ENCODE results near the gene ATP5IF1.
A peak's percentile ranks its signal among the peaks of the same experiment; 100 is the strongest.

ATP5IF1 gene

DNA sequence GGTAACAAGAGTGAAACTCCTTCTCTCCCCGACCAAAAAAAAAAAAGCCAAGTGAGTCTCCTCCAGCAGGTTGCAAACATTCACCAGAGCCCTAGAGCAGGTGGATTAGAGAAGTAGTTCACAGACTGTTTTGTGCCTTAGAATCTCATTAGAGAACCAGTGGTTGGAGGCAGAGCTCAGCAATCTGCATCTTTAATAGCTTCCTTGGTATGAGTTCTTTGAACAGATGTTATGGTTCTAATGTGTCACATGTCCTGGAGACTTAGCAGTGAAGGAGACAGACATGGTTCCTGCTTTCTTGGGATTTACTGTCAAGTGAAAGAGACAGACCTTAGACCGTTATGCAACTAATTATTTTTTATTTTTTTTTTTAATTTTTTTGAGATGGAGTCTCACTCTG lies 50.2 kb downstream of the ATP5IF1 start:
- TF ChIP-seq POLR2A (IDR thresholded peaks at IDR 0.05; ENCODE audit: low read length) = no peak
- no peak for TF ChIP-seq GATA1 (IDR thresholded peaks at IDR 0.05; ENCODE audit: low read depth, low read length)
- DNase-seq = peak in 1 of 2 experiments; percentile 9
